GM18519 (cell line): ENCODE measurements around the gene LAPTM5.
"Not testable (repeated sequence)": the region's sequence is repeated elsewhere in the genome, so short reads cannot be mapped to it uniquely, and the experiment has no call there.

Source experiments
- ATAC-seq: cut with Tn5 transposase; IDR thresholded peaks from one replicate; pipeline ENCODE4 v1.9.1; 2021; ENCODE audit warnings: mild to moderate bottlenecking, moderate library complexity; ENCODE audit not compliant: unreplicated experiment, low FRiP score

The LAPTM5 gene, protein sequence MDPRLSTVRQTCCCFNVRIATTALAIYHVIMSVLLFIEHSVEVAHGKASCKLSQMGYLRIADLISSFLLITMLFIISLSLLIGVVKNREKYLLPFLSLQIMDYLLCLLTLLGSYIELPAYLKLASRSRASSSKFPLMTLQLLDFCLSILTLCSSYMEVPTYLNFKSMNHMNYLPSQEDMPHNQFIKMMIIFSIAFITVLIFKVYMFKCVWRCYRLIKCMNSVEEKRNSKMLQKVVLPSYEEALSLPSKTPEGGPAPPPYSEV

DNA sequence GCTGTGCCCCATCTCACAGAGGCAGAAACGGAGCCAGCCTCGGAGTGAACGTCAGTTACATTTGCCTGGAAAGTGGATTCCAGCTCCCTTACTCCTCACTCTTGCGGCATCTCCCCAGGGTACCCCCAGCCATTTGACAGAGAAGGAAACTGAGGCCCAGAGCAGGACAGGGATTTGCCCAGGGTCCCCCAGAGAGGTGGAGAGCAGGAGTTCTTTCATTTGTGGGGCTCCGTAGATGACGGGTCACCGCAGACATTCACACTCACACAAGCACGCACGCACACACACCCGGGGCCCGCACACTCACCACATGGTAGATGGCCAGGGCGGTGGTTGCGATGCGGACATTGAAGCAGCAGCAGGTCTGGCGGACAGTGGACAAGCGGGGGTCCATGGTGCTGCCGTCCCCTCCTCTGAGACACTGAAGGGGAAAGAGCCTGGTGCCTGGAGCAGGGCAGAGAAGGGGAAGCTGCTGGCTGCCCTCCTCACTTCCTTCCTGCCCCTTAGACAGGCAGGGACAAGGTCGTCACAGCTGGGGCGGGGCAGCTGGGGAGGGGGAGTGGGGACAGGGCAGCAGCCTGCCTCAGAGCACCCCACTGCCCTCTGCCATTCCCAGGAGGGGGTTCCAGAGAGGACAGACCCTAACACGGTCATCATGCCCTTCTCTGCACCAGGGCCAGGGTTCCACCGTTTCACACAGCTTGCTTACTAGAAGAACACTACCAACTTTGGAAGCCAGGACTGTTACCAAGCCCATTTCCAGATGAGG is at the start of gene LAPTM5:
Gene LAPTM5, minus strand, starts transcription at position 423 of the 769 bp plus-strand sequence. Its CDS starts 29 bp downstream, at position 394.
- no peak for ATAC-seq

DNA sequence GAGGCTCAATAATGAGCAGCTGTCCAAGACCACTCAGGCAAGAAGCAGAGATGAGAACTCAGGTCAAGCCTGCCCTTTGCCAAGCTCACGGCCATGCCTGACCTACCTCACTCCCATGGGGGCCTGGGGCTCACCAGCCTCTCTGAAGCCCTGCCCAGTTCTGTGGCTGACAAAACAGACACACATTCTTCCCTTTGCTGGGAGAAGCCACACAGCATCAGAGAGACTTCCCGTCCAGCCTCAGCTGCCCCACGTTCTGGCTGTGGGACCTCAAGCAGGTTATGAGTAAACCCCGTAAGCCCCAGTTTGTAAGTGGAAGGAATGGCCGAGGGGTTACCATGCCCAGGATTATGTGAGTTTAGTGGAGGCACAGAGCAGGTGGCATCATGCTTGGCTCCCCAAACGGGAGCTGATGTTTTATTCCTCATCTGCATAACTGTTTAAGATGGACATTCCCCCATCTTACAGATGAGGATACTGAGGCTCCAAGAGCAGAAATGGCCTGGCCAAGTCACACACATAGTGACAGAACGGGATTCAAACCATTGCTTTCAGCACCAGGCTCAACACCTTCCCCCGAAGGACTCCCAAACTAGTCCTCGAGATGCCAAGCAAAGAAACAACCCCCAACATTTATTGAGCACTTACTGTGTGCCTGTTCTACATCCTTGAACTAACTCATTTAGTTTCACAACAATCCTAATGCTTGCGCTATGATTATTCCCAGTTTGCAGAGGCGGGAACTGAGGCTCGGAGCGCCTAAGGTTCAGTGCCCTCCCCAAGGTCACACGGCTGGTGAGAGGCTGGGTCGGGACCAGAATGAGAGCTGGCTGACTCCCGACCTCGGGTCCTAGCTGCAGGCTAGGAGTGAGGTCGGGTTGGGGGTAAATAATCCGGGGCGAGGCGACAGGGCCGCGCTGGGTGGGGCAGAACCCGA is 49.1 kb upstream of the LAPTM5 start:
- ATAC-seq = no peak

DNA sequence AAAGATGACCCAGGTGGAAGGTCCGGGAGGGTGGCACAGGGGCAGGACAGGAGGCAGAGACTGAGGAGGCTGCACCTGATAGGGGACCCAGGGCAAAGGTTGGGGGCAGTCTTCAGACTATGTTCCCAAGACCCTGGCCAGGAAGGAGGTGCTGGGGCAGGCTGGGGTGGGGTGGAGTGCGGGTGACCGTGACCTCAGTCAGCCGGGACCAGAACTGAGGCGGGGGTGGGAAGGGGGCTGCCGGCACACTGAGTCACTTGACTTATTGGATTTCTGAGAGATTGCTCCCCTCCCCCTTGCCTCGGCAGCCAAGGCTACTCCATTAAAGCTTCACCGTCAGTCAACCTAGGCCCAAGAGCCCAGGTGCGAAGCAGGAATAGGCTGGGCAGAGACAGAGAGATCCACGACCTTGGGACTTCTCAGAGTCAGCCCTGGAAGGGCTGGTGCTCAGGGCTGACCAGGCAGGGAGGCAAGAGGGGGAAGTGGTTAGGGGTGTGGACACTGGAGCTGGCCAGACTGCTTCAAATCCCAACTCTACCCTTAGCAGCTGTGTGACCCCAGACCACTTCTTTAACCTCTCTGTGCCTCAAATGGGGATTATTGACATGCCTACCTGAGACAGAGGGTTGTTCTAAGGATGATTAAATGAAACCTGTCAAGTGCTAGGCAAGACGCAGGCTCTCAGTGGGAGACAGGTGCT is 47.9 kb upstream of the LAPTM5 start:
- ATAC-seq = no peak

DNA sequence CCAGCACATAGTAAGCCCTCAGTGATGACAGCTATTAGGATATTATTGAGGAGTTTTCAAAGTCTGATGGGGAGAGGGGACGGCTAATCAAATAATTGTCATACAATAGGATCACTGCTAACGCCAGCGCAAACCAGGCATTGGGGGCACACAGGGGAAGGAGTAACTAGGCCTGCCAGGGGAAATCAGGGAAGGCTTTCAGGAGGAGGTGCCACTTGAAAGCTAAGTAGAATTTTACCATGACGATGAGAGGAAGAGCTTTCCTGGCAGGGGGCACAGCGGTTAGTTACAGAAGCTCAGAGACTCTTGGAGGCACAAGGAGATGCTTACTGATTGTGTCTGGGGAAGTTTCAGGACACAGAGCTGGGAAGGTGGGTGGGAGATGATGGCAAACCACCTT is 47.2 kb upstream of the LAPTM5 start:
- ATAC-seq = no peak

DNA sequence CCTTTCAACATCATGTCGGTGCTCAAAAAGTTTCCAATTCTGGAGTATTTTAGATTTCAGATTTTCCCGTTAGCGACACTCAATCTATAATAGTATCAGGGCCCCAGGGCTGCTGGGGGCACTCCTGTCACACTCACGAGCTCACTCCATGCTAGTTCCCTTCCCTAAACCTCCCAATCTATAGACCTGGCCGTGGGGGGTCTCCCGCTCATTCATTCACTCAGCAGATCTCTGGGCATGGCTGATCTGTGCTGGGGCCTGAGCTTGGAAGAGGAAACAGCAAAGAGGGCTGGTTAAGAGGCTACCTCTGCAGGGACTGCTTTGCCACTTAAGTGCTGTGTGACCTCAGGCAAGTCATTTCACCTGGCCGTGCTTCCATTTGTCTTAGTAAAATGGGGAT is 46.8 kb upstream of the LAPTM5 start:
- no peak for ATAC-seq

DNA sequence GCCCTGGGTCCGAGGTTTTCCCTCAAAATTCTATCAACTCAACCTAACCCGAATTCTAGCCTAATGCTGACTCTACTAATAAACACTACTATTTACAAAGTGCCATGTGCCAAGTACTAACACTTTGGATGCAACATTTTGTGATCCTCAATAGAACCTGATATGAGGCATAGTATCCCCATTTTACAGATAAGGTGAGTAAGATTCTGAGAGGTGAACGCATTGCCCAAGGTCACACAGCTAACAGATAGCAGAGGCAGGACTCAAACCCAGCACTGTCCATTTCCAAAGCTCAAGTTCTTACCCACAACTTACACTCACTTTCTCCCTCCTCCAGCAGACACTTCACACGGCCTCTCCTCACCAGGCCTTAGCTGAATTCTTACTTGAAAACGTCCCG is 46.0 kb upstream of the LAPTM5 start:
- no peak for ATAC-seq

DNA sequence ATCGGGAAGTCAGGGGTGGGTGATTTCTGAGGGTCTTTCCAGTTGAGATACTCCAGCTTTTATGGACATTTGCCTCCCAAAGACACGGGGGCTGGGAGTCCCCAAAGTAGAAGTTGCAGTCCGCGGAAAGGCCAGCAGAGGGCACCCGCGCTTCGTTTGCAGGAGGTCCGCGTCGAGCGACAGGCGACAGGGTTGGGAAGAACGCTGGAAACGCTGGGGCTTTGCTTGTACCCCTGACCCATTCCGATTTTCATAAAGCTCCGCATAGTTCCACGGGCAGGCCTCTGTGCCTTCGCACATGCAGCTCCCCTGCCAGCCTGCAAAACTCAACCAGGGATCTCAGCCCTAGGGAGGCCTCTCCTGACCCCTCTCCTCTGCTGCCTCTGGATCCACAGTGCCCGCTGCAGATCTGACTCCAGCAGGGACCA is 44.2 kb upstream of the LAPTM5 start:
- no peak for ATAC-seq

DNA sequence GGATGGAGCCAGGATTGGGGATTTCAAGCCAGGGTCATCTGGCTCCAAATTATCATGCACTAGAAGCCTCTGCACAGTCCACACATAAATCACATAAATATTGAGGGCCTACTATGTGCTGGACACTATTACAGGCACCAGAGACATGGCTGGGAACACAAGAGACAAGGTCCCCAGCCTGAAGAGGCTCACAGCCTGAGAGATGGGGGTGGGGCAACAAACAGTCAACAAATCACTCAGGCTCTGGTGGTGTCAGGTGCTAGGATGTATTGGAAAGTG is 41.6 kb upstream of the LAPTM5 start:
- no peak for ATAC-seq

DNA sequence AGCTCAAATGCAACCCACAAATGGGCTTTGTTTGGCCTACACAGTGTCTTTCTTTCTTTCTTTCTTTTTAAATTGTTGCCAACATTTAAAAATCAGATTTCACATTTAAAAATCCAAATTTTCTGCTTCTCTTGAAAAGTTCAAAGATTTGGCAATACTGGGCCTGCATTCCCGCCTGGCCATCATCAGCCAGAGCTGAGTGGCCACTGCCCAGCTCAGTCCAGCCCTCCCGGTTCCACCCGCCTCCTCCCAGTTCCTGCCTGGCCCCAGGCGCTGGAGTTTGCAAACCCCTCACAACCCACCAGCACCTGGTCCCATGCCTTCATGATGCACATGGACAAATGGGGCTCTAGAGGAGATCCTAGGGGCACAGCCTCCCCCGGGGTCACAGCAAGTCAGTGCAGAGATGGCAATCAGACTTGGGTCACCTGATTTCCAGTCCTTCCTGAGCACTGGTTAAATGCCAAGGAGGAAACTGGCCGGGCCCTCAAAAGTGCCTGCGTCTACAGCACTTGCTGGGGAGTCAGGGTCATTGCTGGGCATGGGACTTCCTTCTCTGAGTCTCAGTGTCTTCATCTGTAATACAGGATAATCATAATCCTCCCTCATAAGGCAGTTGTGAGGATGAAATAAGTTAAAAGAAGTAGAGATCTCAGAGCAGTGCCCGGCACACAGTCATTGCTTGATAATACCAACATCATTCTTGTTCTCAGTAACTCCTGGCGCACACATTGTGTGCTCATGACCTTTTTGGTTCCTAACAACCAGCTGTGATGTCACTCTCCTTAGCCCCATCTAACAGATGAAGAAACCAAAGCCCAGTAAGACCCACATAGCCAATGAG is 41.0 kb upstream of the LAPTM5 start:
- no peak for ATAC-seq

DNA sequence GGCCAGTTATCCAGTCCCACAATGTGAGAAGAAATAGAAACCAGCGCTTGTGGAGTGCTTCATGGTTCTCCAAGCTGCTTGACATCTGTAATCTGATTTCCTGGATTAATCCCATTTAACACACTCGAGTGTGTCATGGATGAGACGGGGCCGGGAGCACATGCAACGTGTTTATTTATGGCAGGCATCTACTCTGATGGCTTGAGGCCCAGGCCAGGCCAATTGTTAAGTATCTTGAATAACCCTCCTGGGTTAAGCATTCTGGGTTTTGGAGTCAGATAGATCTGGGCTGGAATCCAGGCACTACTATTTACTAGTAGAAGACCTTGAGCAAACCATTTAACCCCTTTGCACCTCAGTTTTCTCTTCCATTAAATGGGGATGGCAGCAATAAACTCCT is 37.5 kb upstream of the LAPTM5 start:
- no peak for ATAC-seq

DNA sequence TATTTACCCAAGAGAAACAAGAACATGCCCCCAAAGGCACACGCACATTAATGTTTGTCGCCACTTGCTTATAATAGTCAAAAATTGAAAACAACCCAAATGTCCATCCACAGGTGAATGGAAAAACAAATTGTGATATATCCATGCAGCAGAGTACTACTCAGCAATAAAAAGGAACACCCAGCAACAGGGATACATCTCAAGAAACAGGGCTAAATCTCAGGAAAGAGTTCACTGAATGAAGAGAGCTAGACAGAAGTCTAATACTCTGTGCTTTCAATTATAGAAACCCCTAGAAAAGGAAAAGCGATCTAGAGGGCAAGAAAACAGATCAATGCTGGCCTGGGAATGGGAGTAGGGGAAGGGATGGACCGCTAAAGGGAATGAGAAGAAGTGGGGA is 36.7 kb upstream of the LAPTM5 start:
- ATAC-seq = no peak

DNA sequence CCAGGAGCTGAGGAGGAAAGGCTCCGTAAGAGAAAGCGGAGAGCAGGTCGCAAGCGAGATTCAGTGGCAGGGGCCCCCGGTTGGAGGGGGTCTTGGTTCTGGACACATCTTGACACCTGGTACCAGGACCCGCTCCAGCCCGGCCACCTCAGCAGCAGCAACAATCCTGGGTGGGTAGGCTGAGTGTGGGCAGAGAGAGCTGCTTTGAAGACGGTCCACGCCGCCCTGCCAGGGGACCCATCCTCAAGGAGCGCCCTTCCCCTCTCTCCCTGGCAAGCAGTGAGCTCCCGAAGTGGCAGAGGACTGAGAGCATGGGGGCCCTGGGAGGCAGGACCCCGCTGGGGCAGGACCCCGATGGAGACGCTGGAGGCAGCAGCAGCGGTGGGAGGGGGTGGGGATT is 35.6 kb upstream of the LAPTM5 start:
- ATAC-seq = no peak

DNA sequence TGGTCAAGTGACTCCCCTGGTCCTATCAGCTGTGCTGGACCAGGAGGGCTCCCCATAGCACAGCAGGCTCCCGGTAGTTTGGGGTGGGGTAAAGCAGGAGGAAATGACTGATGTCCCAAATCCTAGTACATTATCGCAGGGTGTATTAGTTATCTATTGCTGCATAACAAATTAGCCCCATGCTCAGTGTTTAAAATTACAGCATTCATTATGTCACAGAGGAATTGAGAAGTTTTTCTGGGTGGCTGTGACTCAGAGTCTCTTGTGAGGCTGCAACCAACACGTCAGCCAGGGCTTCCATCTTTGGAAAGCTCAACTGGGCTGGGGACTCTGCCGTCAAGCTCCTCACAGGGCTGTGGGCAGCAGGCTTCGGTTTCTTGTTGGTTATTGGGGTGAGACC is 34.3 kb upstream of the LAPTM5 start:
- no peak for ATAC-seq

DNA sequence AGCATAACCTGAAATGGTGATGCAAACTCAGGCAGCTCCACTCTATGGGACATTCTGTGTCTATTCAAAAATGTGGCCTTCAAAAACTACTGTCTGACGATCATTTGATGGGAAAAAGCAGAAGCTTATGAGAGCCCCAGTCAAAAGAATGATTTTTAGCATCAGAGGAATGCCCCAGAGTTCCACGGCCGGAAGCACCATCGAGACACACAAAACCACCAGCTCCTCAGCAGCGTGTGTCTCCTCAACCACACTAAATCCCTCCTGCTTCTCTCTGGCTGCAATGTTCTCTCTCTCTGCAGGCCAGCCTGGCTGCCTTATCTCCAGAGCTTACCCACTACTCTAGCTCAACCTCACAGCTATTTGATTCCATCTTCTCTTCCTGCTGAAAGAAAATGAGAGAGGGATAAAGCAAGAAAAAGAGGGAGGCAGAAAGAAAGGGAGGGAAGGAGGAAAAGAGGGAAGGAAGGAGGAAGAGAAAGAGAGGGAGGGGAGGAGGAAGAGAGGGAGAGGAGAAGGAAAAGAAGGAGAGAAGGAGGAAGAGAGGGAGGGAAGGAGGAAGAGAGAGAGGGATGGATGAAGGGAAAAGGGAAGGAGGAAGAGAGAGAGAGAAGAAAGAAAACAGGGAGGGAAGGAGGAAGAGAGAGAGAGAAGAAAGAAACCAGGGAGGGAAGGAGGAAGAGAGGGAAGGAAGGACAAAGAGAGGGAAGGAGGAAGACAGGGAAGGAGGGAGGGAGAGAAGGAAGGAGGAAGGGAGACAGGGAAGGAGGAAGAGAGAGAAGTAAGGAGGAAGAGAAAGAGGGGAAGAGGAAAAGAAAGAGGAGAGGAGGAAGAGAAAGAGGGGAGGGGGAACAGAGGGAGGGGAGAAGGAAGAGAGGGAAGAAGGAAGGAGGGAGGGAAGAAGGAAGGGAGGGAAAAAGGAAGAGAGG is 33.5 kb upstream of the LAPTM5 start:
- ATAC-seq = no peak

DNA sequence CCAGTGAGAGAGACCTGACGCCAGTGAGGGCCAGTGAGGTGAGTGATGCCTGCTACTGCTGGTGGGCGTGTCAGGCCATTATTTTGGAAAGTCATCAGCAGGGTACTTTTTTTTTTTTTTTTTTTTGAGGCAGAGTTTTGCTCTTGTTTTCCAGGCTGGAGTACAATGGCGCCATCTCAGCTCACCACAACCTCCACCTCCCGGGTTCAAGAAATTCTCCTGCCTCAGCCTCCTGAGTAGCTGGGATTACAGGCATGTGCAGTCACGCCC is 32.6 kb upstream of the LAPTM5 start:
- ATAC-seq = not testable (repeated sequence)

DNA sequence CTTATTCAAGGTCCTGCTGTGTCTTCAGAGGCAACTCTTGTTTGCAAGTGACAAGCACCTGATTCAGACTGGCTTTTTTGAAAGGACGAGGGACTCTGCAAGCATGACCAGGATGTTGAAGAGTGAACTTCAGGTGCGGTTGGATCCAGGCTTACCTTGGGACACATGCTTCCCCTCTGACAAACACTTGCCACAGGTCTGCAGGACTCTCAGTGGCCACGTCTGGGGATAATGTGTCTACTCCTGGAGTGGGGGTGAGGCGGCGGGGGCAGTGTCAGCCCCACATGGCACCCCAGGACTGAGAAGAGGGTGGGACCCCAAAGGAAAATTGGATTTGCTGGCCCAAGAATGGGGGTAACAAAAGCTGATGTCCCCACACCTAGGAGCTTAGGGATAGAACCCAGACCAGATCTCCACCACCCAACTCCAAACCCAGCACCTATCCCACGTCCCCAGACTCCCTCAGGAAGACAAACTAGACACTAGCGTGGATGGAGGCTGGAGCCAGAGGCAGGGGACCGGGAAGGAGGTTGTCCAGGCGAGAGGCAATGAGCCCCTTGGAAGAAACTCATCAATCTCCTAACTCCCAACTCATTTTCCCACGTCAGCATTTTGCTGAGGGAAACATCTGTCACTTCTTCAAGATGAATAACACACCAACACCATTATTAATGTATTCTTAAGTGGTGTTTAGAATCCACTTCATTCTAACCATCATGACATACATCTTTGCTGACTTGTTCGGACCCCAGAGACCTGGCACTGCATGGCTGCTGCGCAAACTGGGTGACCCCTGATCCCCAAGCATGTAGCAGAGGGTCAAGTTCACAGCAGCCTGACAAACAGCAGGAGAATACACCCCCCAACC is 32.0 kb upstream of the LAPTM5 start:
- no peak for ATAC-seq

DNA sequence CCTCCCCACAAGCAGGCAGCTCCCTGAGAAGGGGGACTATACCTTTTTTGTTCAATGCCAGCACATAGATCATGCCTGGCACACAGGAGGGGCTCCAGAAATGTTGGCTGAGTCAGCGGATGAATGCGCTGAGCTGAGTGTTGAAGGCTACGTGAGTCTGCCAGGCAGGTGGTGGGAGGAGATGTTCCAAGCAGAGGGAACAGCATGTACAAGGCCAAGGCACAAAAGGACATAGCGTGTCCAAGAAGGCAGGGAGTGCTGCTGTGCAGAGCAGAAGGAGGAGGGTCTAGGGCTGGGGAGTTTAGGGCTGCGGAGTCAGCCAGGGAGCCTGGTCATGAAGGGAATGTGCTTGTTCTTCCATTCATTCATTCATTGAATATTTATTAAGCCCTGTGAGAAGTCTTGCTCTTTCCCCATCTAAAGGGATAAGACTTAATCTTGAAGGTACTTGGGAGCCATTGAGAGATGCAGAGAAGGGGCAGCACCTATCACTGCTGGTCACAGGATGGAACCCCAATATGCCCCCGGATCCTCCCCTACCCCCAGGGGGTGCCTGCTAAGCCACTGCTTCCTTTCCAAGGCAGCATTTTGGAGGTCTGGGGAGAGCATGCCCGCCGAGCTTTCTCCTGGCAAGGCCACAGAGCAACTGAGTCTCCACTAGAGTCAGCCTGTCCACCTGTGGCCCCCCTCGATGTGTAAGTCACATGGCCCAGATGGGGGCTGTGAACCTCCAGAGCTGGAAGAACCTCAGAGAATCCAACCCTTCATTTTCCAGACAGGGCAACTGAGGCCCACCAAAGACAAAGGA is 31.2 kb upstream of the LAPTM5 start:
- ATAC-seq = no peak
